WTC11 (cell line): ENCODE data around the gene PDHB. TPM values are rescaled to one million over a fixed set of nuclear protein-coding genes. Genes with fewer than 3 reads are reported as not detected.

ENCODE experiments used
- ATAC-seq: fragments of 200-7000 bp; cut with Tn5 transposase; 2 replicates; pipeline ENCODE4 v1.10.0; 2021; ENCODE audit warnings: mild to moderate bottlenecking, moderate library complexity
- Bru-seq: library from RNA; stranded (reverse); fragments of 400-500 nt; gene quantifications from one replicate; lab custom pipeline; 2021; lab: Mats Ljungman, UMichigan
- CTCF ChIA-PET: fragments of 300-600 bp; sonication (Branson Sonifier 250); formaldehyde crosslinking; loops from one replicate; lab custom pipeline; 2021; ENCODE audit warnings: antibody characterized with exemption; lab: Charles Lee
- POLR2A ChIA-PET: fragments of 350-600 bp; sonication (Branson Sonifier 250); formaldehyde crosslinking; loops from one replicate; lab custom pipeline; 2021; ENCODE audit warnings: antibody characterized with exemption; lab: Charles Lee
- DNase-seq: peaks from one replicate; pipeline ENCODE4 v3.0.0; 2021; ENCODE audit warnings: low spot score
- H3K27ac Mint-ChIP-seq: 2 replicates; pipeline ENCODE4 v1.8.0; 2021; ENCODE audit warnings: mixed read lengths
- H3K27me3 Mint-ChIP-seq: 2 replicates; pipeline ENCODE4 v1.8.0; 2021; ENCODE audit warnings: low read depth, mild to moderate bottlenecking, moderate library complexity, mixed read lengths
- H3K36me3 Mint-ChIP-seq: 2 replicates; pipeline ENCODE4 v1.8.0; 2021; ENCODE audit warnings: mixed read lengths
- H3K4me1 Mint-ChIP-seq: 2 replicates; pipeline ENCODE4 v1.8.0; 2022; ENCODE audit warnings: mixed read lengths
- H3K4me3 Mint-ChIP-seq: 2 replicates; pipeline ENCODE4 v1.8.0; 2021; ENCODE audit warnings: mild to moderate bottlenecking, moderate library complexity, mixed read lengths
- H3K9me3 Mint-ChIP-seq: 2 replicates; pipeline ENCODE4 v1.8.0; 2021; ENCODE audit warnings: mixed read lengths
- ATF1 ChIP-seq: sonication (generic); formaldehyde crosslinking; IDR thresholded peaks from 2 replicates; pipeline ENCODE4 v1.8.1; 2023; ENCODE audit warnings: mild to moderate bottlenecking, moderate library complexity, missing genetic modification reagents
- CBFB ChIP-seq: sonication (generic); formaldehyde crosslinking; IDR thresholded peaks from 2 replicates; pipeline ENCODE4 v1.8.1; 2022; ENCODE audit warnings: mild to moderate bottlenecking, low read depth, missing genetic modification reagents
- ESRRA ChIP-seq: sonication (generic); formaldehyde crosslinking; IDR thresholded peaks from 2 replicates; pipeline ENCODE4 v1.8.1; 2022; ENCODE audit warnings: mild to moderate bottlenecking, missing genetic modification reagents, borderline replicate concordance
- FOXJ3 ChIP-seq: sonication (generic); formaldehyde crosslinking; IDR thresholded peaks from 2 replicates; pipeline ENCODE4 v1.9.0; 2021; ENCODE audit warnings: missing genetic modification reagents, mild to moderate bottlenecking, borderline replicate concordance
- FOXK1 ChIP-seq: sonication (generic); formaldehyde crosslinking; IDR thresholded peaks from 2 replicates; pipeline ENCODE4 v1.8.0; 2022; ENCODE audit warnings: mild to moderate bottlenecking, moderate library complexity, missing genetic modification reagents
- GABPB1 ChIP-seq: sonication (generic); formaldehyde crosslinking; IDR thresholded peaks from 2 replicates; pipeline ENCODE4 v1.8.1; 2023; ENCODE audit warnings: mild to moderate bottlenecking, missing genetic modification reagents
- HMGA2 ChIP-seq: fragments of 250-450 bp; sonication (Bioruptor Pico); IDR thresholded peaks from 2 replicates; pipeline ENCODE4 v1.4.0; 2021; ENCODE audit warnings: mild to moderate bottlenecking, moderate library complexity
- IRF2 ChIP-seq: sonication (generic); formaldehyde crosslinking; IDR thresholded peaks from 2 replicates; pipeline ENCODE4 v1.8.0; 2022; ENCODE audit warnings: low read depth, missing genetic modification reagents, borderline replicate concordance
- MXD4 ChIP-seq: fragments of 250-450 bp; sonication (Bioruptor Pico); IDR thresholded peaks from 2 replicates; pipeline ENCODE4 v1.8.0; 2021; ENCODE audit warnings: mild to moderate bottlenecking, moderate library complexity, borderline replicate concordance
- NFATC4 ChIP-seq: fragments of 250-450 bp; sonication (Bioruptor Pico); IDR thresholded peaks from 2 replicates; pipeline ENCODE4 v1.9.0; 2021; ENCODE audit warnings: mild to moderate bottlenecking
- NR2C2 ChIP-seq: sonication (generic); formaldehyde crosslinking; IDR thresholded peaks from 2 replicates; pipeline ENCODE4 v1.8.0; 2022; ENCODE audit warnings: mild to moderate bottlenecking, missing genetic modification reagents
- TCF7 ChIP-seq: sonication (generic); formaldehyde crosslinking; IDR thresholded peaks from 2 replicates; pipeline ENCODE4 v1.8.0; 2022; ENCODE audit warnings: mild to moderate bottlenecking, low read depth, missing genetic modification reagents, moderate library complexity
- ZNF232 ChIP-seq: sonication (generic); formaldehyde crosslinking; IDR thresholded peaks from 2 replicates; pipeline ENCODE4 v1.8.0; 2022; ENCODE audit warnings: mild to moderate bottlenecking, missing genetic modification reagents
- ZSCAN18 ChIP-seq: fragments of 250-450 bp; sonication (Bioruptor Pico); IDR thresholded peaks from 2 replicates; pipeline ENCODE4 v2.1.2; 2022; ENCODE audit warnings: mild to moderate bottlenecking, moderate library complexity
- long read RNA-seq, 3 experiments: library from RNA in 1 of 3; library from capped mRNA in 1 of 3; library from polyadenylated mRNA in 1 of 3; unstranded in 2 of 3; stranded (forward) in 1 of 3; transcript quantifications; one replicate each; pipeline ENCODE4 v2.0.0, GENCODE V29; 2021
- total RNA-seq: library from RNA; stranded (reverse); gene quantifications from 3 replicates; pipeline ENCODE4 v1.2.3, GENCODE V29; 2021
- TF ChIP-seq, protein P1 (sequence below): sonication (generic); formaldehyde crosslinking; IDR thresholded peaks from 2 replicates; pipeline ENCODE4 v1.8.1; 2023; ENCODE audit warnings: mild to moderate bottlenecking, missing genetic modification reagents, borderline replicate concordance
- TF ChIP-seq, protein P2 (sequence below): sonication (generic); formaldehyde crosslinking; IDR thresholded peaks from 2 replicates; pipeline ENCODE4 v1.8.1; 2022; ENCODE audit warnings: mild to moderate bottlenecking, moderate library complexity, missing genetic modification reagents
- TF ChIP-seq, protein P3 (sequence below): sonication (generic); formaldehyde crosslinking; IDR thresholded peaks from 2 replicates; pipeline ENCODE4 v1.8.1; 2023; ENCODE audit warnings: mild to moderate bottlenecking, missing genetic modification reagents
- TF ChIP-seq, protein P4 (sequence below): sonication (generic); formaldehyde crosslinking; IDR thresholded peaks from 2 replicates; pipeline ENCODE4 v1.8.1; 2022; ENCODE audit warnings: low read depth, mild to moderate bottlenecking, moderate library complexity, missing genetic modification reagents, borderline replicate concordance
- TF ChIP-seq, protein P5 (sequence below): sonication (generic); formaldehyde crosslinking; IDR thresholded peaks from 2 replicates; pipeline ENCODE4 v1.8.0; 2023; ENCODE audit warnings: mild to moderate bottlenecking, missing genetic modification reagents
- TF ChIP-seq, protein P6 (sequence below): sonication (generic); formaldehyde crosslinking; conservative IDR thresholded peaks from 2 replicates; pipeline ENCODE4 v1.8.1; 2022; ENCODE audit warnings: mild to moderate bottlenecking, missing genetic modification reagents
- TF ChIP-seq, protein P7 (sequence below): sonication (generic); formaldehyde crosslinking; IDR thresholded peaks from 2 replicates; pipeline ENCODE4 v1.8.0; 2022; ENCODE audit warnings: mild to moderate bottlenecking, missing genetic modification reagents

PDHB gene
- total RNA-seq (121 to 131 TPM (median 123 TPM) in 3 replicates), Bru-seq, nascent RNA (percentile 95 among the genes with signal in this experiment)
- long read RNA-seq, experiment 1, transcript PDHB-203 (9 exons, 1,535 nt), result minor isoform, 8 of 693 reads
- long read RNA-seq, experiment 1, transcript PDHB-201 (10 exons, 1,527 nt), result major isoform, 645 of 693 reads
- long read RNA-seq, experiment 1, partial matches to known transcripts, result 21 of 693 reads
- long read RNA-seq, experiment 1, other reads (novel, unspliced or antisense), result 13 of 693 reads
- long read RNA-seq, experiment 2, transcript PDHB-203 (9 exons, 1,535 nt), result minor isoform, 26 of 256 reads
- long read RNA-seq, experiment 2, transcript PDHB-201 (10 exons, 1,527 nt), result major isoform, 136 of 256 reads
- long read RNA-seq, experiment 2, partial matches to known transcripts, result 62 of 256 reads
- long read RNA-seq, experiment 2, other reads (novel, unspliced or antisense), result 32 of 256 reads
- long read RNA-seq, experiment 3, transcript PDHB-201 (10 exons, 1,527 nt), result major isoform, 1,108 of 1,166 reads
- long read RNA-seq, experiment 3, transcript PDHB-203 (9 exons, 1,535 nt), result minor isoform, 12 of 1,166 reads
- long read RNA-seq, experiment 3, partial matches to known transcripts, result 20 of 1,166 reads
- long read RNA-seq, experiment 3, other reads (novel, unspliced or antisense), result 24 of 1,166 reads

- Mint-ChIP-seq H3K36me3 (peaks cover 34% of the 10 kb centered on the region), H3K27me3 (no peaks in the 10 kb centered on the region), H3K9me3 (no peaks in the 10 kb centered on the region), H3K4me3 (peak within 1 kb of the TSS; percentile 96), H3K4me1 (peaks cover 55% of the 10 kb centered on the region), H3K27ac (peak within 1 kb of the TSS; percentile 98)
- ChIA-PET POLR2A (interaction anchor here (0.8 kb wide), 1 partner anchor 57 kb away, joined by 3 read pairs; no protein-coding TSS in a partner anchor), CTCF (interaction anchor here (0.6 to 1.6 kb wide), 6 partner anchors 96 to 255 kb away, joined by 3 to 6 read pairs (median 4); partner anchors contain the start of genes HTD2 and RPP14)
- ATAC-seq (peak; percentile 88), DNase-seq (peak; percentile 88)
- TF ChIP-seq FOXK1 (peak; percentile 93), ESRRA (CRISPR knock-in tag) (no peak; the same call in 1 of the 2 replicates), GABPB1 (peak; percentile 79), IRF2 (CRISPR knock-in tag) (peak; percentile 59), ZSCAN18 (CRISPR knock-in tag) (no peak), NFATC4 (no peak), FOXJ3 (CRISPR knock-in tag) (no peak), TCF7 (CRISPR knock-in tag) (no peak), MXD4 (no peak), HMGA2 (CRISPR knock-in tag) (no peak), NR2C2 (CRISPR knock-in tag) (no peak), ATF1 (CRISPR knock-in tag) (no peak; the same call in 1 of the 2 replicates), ZNF232 (CRISPR knock-in tag) (0 out of 2 replicates have a peak, but pooled peaks have one; percentile 51), CBFB (CRISPR knock-in tag) (no peak)
- TF ChIP-seq, protein P1, sequence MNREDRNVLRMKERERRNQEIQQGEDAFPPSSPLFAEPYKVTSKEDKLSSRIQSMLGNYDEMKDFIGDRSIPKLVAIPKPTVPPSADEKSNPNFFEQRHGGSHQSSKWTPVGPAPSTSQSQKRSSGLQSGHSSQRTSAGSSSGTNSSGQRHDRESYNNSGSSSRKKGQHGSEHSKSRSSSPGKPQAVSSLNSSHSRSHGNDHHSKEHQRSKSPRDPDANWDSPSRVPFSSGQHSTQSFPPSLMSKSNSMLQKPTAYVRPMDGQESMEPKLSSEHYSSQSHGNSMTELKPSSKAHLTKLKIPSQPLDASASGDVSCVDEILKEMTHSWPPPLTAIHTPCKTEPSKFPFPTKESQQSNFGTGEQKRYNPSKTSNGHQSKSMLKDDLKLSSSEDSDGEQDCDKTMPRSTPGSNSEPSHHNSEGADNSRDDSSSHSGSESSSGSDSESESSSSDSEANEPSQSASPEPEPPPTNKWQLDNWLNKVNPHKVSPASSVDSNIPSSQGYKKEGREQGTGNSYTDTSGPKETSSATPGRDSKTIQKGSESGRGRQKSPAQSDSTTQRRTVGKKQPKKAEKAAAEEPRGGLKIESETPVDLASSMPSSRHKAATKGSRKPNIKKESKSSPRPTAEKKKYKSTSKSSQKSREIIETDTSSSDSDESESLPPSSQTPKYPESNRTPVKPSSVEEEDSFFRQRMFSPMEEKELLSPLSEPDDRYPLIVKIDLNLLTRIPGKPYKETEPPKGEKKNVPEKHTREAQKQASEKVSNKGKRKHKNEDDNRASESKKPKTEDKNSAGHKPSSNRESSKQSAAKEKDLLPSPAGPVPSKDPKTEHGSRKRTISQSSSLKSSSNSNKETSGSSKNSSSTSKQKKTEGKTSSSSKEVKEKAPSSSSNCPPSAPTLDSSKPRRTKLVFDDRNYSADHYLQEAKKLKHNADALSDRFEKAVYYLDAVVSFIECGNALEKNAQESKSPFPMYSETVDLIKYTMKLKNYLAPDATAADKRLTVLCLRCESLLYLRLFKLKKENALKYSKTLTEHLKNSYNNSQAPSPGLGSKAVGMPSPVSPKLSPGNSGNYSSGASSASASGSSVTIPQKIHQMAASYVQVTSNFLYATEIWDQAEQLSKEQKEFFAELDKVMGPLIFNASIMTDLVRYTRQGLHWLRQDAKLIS (CRISPR knock-in tag), result no peak
- TF ChIP-seq, protein P2, sequence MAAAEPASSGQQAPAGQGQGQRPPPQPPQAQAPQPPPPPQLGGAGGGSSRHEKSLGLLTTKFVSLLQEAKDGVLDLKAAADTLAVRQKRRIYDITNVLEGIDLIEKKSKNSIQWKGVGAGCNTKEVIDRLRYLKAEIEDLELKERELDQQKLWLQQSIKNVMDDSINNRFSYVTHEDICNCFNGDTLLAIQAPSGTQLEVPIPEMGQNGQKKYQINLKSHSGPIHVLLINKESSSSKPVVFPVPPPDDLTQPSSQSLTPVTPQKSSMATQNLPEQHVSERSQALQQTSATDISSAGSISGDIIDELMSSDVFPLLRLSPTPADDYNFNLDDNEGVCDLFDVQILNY, result peak; percentile 84
- TF ChIP-seq, protein P3, sequence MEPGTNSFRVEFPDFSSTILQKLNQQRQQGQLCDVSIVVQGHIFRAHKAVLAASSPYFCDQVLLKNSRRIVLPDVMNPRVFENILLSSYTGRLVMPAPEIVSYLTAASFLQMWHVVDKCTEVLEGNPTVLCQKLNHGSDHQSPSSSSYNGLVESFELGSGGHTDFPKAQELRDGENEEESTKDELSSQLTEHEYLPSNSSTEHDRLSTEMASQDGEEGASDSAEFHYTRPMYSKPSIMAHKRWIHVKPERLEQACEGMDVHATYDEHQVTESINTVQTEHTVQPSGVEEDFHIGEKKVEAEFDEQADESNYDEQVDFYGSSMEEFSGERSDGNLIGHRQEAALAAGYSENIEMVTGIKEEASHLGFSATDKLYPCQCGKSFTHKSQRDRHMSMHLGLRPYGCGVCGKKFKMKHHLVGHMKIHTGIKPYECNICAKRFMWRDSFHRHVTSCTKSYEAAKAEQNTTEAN, result no peak
- TF ChIP-seq, protein P4, sequence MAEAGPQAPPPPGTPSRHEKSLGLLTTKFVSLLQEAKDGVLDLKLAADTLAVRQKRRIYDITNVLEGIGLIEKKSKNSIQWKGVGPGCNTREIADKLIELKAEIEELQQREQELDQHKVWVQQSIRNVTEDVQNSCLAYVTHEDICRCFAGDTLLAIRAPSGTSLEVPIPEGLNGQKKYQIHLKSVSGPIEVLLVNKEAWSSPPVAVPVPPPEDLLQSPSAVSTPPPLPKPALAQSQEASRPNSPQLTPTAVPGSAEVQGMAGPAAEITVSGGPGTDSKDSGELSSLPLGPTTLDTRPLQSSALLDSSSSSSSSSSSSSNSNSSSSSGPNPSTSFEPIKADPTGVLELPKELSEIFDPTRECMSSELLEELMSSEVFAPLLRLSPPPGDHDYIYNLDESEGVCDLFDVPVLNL (CRISPR knock-in tag), result no peak
- TF ChIP-seq, protein P5, sequence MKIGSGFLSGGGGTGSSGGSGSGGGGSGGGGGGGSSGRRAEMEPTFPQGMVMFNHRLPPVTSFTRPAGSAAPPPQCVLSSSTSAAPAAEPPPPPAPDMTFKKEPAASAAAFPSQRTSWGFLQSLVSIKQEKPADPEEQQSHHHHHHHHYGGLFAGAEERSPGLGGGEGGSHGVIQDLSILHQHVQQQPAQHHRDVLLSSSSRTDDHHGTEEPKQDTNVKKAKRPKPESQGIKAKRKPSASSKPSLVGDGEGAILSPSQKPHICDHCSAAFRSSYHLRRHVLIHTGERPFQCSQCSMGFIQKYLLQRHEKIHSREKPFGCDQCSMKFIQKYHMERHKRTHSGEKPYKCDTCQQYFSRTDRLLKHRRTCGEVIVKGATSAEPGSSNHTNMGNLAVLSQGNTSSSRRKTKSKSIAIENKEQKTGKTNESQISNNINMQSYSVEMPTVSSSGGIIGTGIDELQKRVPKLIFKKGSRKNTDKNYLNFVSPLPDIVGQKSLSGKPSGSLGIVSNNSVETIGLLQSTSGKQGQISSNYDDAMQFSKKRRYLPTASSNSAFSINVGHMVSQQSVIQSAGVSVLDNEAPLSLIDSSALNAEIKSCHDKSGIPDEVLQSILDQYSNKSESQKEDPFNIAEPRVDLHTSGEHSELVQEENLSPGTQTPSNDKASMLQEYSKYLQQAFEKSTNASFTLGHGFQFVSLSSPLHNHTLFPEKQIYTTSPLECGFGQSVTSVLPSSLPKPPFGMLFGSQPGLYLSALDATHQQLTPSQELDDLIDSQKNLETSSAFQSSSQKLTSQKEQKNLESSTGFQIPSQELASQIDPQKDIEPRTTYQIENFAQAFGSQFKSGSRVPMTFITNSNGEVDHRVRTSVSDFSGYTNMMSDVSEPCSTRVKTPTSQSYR (CRISPR knock-in tag), result peak; percentile 87
- TF ChIP-seq, protein P6, sequence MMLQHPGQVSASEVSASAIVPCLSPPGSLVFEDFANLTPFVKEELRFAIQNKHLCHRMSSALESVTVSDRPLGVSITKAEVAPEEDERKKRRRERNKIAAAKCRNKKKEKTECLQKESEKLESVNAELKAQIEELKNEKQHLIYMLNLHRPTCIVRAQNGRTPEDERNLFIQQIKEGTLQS (CRISPR knock-in tag), result no peak
- TF ChIP-seq, protein P7, sequence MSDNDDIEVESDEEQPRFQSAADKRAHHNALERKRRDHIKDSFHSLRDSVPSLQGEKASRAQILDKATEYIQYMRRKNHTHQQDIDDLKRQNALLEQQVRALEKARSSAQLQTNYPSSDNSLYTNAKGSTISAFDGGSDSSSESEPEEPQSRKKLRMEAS, result peak; percentile 99
These were observed at the start of gene PDHB for GRCh38 chr3:58433400-58434167. TSS of gene PDHB (minus strand) at chr3:58433832. CDS start at chr3:58433809, 23 bp downstream.
